B cell (primary cell): ENCODE measurements around the gene FBXO44.

Experiments used
- CTCF ChIP-seq: fragments of 200-600 bp; IDR thresholded peaks from one replicate; pipeline ENCODE4 v1.8.0; 2022; ENCODE audit warnings: antibody characterized with exemption, mild to moderate bottlenecking
- EZH2 ChIP-seq: IDR thresholded peaks from 2 replicates; pipeline ENCODE4 v1.6.1; 2012; ENCODE audit warnings: borderline replicate concordance, low read depth, mild to moderate bottlenecking, moderate library complexity, low read length; ENCODE audit not compliant: insufficient read depth, poor library complexity, severe bottlenecking

- TF ChIP-seq EZH2 (no peak), CTCF (no peak)
Measured at GRCh38 chr1:11610629-11611180, 44.0 kb upstream of the FBXO44 start.
